Astrocyte (in vitro differentiated cells and primary cell): ENCODE measurements around the gene ZNF629. TPM values are rescaled to one million over a fixed set of nuclear protein-coding genes. Genes with fewer than 3 reads are reported as not detected.

ENCODE experiments used
- DNase-seq: peaks from one replicate; pipeline ENCODE4 v3.0.0-alpha.2; 2010; ENCODE audit warnings: low read depth
- FAIRE-seq: peaks from 2 replicates; lab custom pipeline; 2011; peaks lifted over from hg19 to GRCh38; lab: Jason Lieb, UNC
- H2AFZ ChIP-seq: 2 replicates; pipeline ENCODE4 v1.6.0; 2012; ENCODE audit warnings: low read depth, low read length, inconsistent platforms
- H3K27ac ChIP-seq: 2 replicates; pipeline ENCODE4 v1.5.1; 2011; ENCODE audit warnings: low read depth, low read length, inconsistent platforms
- H3K27me3 ChIP-seq: 2 replicates; pipeline ENCODE4 v1.6.0; 2011; ENCODE audit warnings: low read length, inconsistent platforms; ENCODE audit not compliant: insufficient read depth
- H3K36me3 ChIP-seq: 2 replicates; pipeline ENCODE4 v1.5.1; 2011; ENCODE audit warnings: low read length, inconsistent platforms; ENCODE audit not compliant: insufficient read depth
- H3K4me1 ChIP-seq: 2 replicates; pipeline ENCODE4 v1.5.1; 2011; ENCODE audit warnings: low read length, inconsistent platforms; ENCODE audit not compliant: insufficient read depth
- H3K4me2 ChIP-seq: 2 replicates; pipeline ENCODE4 v1.6.0; 2012; ENCODE audit warnings: low read length, inconsistent platforms
- H3K4me3 ChIP-seq: 2 replicates; pipeline ENCODE4 v1.5.1; 2011; ENCODE audit warnings: low read depth, mild to moderate bottlenecking, low read length, inconsistent platforms; ENCODE audit not compliant: insufficient read depth
- H3K79me2 ChIP-seq: 2 replicates; pipeline ENCODE4 v1.6.0; 2012; ENCODE audit warnings: mild to moderate bottlenecking, low read length, inconsistent platforms; ENCODE audit not compliant: insufficient read depth
- H3K9ac ChIP-seq: 2 replicates; pipeline ENCODE4 v1.6.0; 2012; ENCODE audit warnings: mild to moderate bottlenecking, low read length, inconsistent platforms
- H3K9me3 ChIP-seq: 2 replicates; pipeline ENCODE4 v1.5.1; 2012; ENCODE audit warnings: low read depth, mild to moderate bottlenecking, low read length, inconsistent platforms; ENCODE audit not compliant: insufficient read depth
- H4K20me1 ChIP-seq: 2 replicates; pipeline ENCODE4 v1.6.0; 2012; ENCODE audit warnings: low read length, inconsistent platforms; ENCODE audit not compliant: insufficient read depth
- H3K27ac Mint-ChIP-seq: one replicate; pipeline ENCODE4 v1.8.0; 2021; ENCODE audit warnings: mild to moderate bottlenecking, mixed read lengths; ENCODE audit not compliant: unreplicated experiment
- H3K27me3 Mint-ChIP-seq: one replicate; pipeline ENCODE4 v1.8.0; 2021; ENCODE audit warnings: low read depth, mixed read lengths; ENCODE audit not compliant: unreplicated experiment
- H3K36me3 Mint-ChIP-seq: one replicate; pipeline ENCODE4 v1.8.0; 2021; ENCODE audit warnings: low read depth, mixed read lengths; ENCODE audit not compliant: unreplicated experiment
- H3K4me1 Mint-ChIP-seq: one replicate; pipeline ENCODE4 v1.8.0; 2021; ENCODE audit warnings: low read depth, mixed read lengths; ENCODE audit not compliant: unreplicated experiment
- H3K4me3 Mint-ChIP-seq: one replicate; pipeline ENCODE4 v1.8.0; 2021; ENCODE audit warnings: mild to moderate bottlenecking, moderate library complexity, mixed read lengths; ENCODE audit not compliant: unreplicated experiment
- H3K9me3 Mint-ChIP-seq: one replicate; pipeline ENCODE4 v1.8.0; 2021; ENCODE audit warnings: mild to moderate bottlenecking, mixed read lengths; ENCODE audit not compliant: unreplicated experiment
- EZH2 ChIP-seq: IDR thresholded peaks from 2 replicates; pipeline ENCODE4 v1.6.1; 2012; ENCODE audit warnings: mild to moderate bottlenecking, low read length, inconsistent platforms; ENCODE audit not compliant: insufficient read depth
- total RNA-seq: library from RNA; stranded (reverse); gene quantifications from 2 replicates; pipeline ENCODE4 v1.2.1, GENCODE V29; 2021
- TF ChIP-seq, protein P1 (sequence below): IDR thresholded peaks from 2 replicates; pipeline ENCODE4 v1.5.1; 2011; ENCODE audit warnings: low read depth, mild to moderate bottlenecking, inconsistent platforms, low read length, moderate library complexity; ENCODE audit not compliant: insufficient read depth

The ZNF629 gene
- total RNA-seq, 1 donor from 2014 or later = 17.6 TPM

DNA sequence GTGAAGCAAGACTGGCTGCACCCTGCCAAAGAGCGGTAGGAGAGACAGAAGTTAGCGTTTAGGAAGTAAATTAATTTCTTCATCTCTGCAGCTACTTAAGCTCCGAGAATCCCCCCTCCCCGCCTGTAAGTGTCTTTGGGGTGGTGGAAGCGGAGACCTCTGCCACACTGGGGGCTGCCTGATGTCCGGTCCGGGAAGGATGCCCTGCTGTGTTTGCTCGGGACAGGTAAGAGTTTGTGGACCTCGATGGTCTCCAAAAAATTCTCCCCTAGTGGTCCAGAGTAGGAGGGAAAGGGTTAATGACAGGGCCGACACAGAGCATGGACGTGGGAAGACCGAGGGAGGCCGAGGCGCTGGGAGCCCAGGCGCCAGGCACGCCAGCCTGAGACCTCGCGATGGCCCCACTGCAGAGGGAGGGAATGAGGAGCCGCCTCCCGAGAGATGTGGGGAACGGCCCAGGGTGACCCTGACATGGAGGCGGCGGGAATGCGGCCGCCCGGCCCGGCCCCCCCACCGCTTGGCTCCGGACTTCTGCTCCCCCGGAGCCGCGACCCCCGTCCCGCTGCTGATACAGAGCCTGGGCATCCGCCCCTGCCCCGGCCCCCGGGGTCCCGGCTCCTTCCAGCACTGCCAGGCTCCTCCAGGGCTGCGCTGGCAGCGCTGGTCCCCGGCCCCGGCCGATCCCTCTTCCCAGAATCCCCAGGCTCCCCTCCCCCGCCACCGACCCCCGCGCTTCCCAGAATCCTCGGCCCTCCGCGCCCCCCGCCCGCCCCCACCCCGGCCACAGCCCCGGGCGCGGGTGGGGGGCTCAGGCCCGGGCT, 680 bp downstream of the ZNF629 start:
- Mint-ChIP-seq H3K27me3 (peaks cover 3% of the 10 kb centered on the region), H3K4me1 (peaks cover 4% of the 10 kb centered on the region), H3K4me3 (peak overlapping the region; percentile 90), H3K27ac (peak overlapping the region; percentile 78), H3K9me3 (no peaks in the 10 kb centered on the region), H3K36me3 (peaks cover 7% of the 10 kb centered on the region)
- Histone ChIP-seq H4K20me1 (peaks cover 24% of the 10 kb centered on the region), H3K4me1 (peaks cover 12% of the 10 kb centered on the region), H3K36me3 (peaks cover 3% of the 10 kb centered on the region), H3K4me3 (peak overlapping the region; percentile 87), H2AFZ (peak overlapping the region; percentile 56), H3K9ac (peak overlapping the region; percentile 96), H3K79me2 (peaks cover 49% of the 10 kb centered on the region), H3K27ac (peak overlapping the region; percentile 83), H3K27me3 (no peaks in the 10 kb centered on the region), H3K9me3 (no peaks in the 10 kb centered on the region), H3K4me2 (peak overlapping the region; percentile 99)
- FAIRE-seq (no peak), DNase-seq (peak; percentile 45)
- TF ChIP-seq, protein P1, sequence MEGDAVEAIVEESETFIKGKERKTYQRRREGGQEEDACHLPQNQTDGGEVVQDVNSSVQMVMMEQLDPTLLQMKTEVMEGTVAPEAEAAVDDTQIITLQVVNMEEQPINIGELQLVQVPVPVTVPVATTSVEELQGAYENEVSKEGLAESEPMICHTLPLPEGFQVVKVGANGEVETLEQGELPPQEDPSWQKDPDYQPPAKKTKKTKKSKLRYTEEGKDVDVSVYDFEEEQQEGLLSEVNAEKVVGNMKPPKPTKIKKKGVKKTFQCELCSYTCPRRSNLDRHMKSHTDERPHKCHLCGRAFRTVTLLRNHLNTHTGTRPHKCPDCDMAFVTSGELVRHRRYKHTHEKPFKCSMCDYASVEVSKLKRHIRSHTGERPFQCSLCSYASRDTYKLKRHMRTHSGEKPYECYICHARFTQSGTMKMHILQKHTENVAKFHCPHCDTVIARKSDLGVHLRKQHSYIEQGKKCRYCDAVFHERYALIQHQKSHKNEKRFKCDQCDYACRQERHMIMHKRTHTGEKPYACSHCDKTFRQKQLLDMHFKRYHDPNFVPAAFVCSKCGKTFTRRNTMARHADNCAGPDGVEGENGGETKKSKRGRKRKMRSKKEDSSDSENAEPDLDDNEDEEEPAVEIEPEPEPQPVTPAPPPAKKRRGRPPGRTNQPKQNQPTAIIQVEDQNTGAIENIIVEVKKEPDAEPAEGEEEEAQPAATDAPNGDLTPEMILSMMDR = no peak
- no peak for TF ChIP-seq EZH2

DNA sequence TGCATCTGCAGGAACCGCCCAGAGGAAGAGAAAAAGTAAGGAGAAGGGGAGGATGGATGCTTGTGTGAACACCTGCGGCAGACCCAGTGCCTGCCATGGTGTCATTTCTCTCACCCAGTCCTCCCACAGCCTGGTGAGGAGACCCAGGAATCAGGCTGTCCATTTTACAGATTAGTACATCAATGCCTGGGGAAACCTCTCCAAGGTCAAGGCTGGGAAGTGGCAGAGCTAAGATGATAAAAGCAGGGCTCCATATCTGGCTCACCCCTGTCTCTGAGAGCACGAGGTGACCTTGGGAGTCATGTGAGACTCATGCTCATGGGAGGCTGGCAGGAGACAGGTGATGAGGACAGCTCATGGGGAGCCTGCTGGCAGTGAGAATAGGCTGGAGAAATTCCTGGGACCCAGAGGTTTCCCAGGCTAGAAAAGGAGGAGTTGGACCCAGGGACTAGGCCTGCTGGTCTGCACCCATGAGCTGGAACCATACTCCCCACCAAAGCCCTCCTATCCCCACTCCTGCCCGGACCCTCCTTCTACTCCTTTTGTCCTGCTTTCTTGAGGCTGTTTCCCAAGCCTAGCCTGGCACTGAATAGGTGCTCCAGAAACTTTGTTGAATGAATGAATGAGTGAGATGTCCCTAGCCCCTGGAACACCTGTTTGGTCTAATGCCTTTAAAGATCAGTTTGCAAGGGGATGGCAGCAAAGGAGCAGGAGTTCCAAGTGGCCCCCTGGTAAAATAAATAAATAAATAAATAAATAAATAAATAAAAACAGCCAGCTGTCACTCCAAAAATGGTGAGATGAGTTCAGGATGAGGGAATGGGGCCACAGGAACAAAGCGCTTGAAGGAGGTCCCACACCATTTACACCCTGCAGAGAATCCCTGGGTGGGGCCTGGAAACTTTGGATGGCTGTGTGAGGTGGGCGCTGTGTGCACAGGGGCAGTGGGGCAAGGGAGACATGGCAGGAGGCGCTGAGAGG, 1.6 kb downstream of the ZNF629 start:
- Histone ChIP-seq H2AFZ (no peak overlapping the region), H3K4me3 (peak overlapping the region; percentile 87), H3K27ac (peak overlapping the region; percentile 52), H3K4me2 (peak overlapping the region; percentile 99), H3K79me2 (peaks cover 49% of the 10 kb centered on the region), H3K36me3 (peaks cover 3% of the 10 kb centered on the region), H4K20me1 (peaks cover 31% of the 10 kb centered on the region), H3K27me3 (no peaks in the 10 kb centered on the region), H3K4me1 (peaks cover 12% of the 10 kb centered on the region), H3K9ac (peak overlapping the region; percentile 96), H3K9me3 (no peaks in the 10 kb centered on the region)
- H3K36me3 Mint-ChIP-seq = peaks cover 7% of the 10 kb centered on the region
- H3K4me3 Mint-ChIP-seq = peak overlapping the region; percentile 90
- FAIRE-seq (no peak), DNase-seq (no peak)
- no peak overlapping the region for H3K27ac Mint-ChIP-seq
- no peak for TF ChIP-seq EZH2
- TF ChIP-seq, protein P1 = no peak
- peaks cover 4% of the 10 kb centered on the region for H3K4me1 Mint-ChIP-seq
- no peaks in the 10 kb centered on the region for H3K27me3 Mint-ChIP-seq
- no peaks in the 10 kb centered on the region for H3K9me3 Mint-ChIP-seq
